HG03135 (cell line): ENCODE data around the gene HOXD8.

ENCODE experiments used
- ATAC-seq: cut with Tn5 transposase; IDR thresholded peaks from one replicate; pipeline ENCODE4 v1.9.1; 2021; ENCODE audit warnings: mild to moderate bottlenecking, moderate library complexity; ENCODE audit not compliant: unreplicated experiment

The HOXD8 gene

GRCh38 chr2:176157499-176158185 is 28.1 kb downstream of the HOXD8 start:
- no peak for ATAC-seq

- ATAC-seq: no peak
These were observed 28.7 kb downstream of the HOXD8 start for GRCh38 chr2:176158186-176158591.

GRCh38 chr2:176158855-176159662 is 29.6 kb downstream of the HOXD8 start:
- ATAC-seq: no peak

- no peak for ATAC-seq
These were observed 30.3 kb downstream of the HOXD8 start for GRCh38 chr2:176159663-176160250.

GRCh38 chr2:176160251-176160985 is 30.9 kb downstream of the HOXD8 start:
- no peak for ATAC-seq

- no peak for ATAC-seq
These were observed 31.7 kb downstream of the HOXD8 start for GRCh38 chr2:176160986-176161824.

GRCh38 chr2:176161825-176162626 is 32.5 kb downstream of the HOXD8 start:
- ATAC-seq: no peak

- ATAC-seq: no peak
These were observed 33.6 kb downstream of the HOXD8 start for GRCh38 chr2:176162911-176163671.

GRCh38 chr2:176163672-176164056 is 34.2 kb downstream of the HOXD8 start:
- ATAC-seq: no peak

- ATAC-seq: no peak
These were observed 34.7 kb downstream of the HOXD8 start for GRCh38 chr2:176164201-176164600.

- ATAC-seq: no peak
These were observed 35.3 kb downstream of the HOXD8 start for GRCh38 chr2:176164611-176165369.

GRCh38 chr2:176165370-176166050 is 36.0 kb downstream of the HOXD8 start:
- no peak for ATAC-seq

GRCh38 chr2:176166272-176166671 is 36.8 kb downstream of the HOXD8 start:
- no peak for ATAC-seq

GRCh38 chr2:176167398-176167797 is 37.9 kb downstream of the HOXD8 start:
- ATAC-seq: no peak

GRCh38 chr2:176169181-176169580 is 39.7 kb downstream of the HOXD8 start:
- ATAC-seq: no peak

- ATAC-seq: no peak
These were observed 40.2 kb downstream of the HOXD8 start for GRCh38 chr2:176169711-176170110.

- no peak for ATAC-seq
These were observed 41.2 kb downstream of the HOXD8 start for GRCh38 chr2:176170602-176171305.
